ENCODE data around the gene ZDHHC14.

The ZDHHC14 gene

DNA sequence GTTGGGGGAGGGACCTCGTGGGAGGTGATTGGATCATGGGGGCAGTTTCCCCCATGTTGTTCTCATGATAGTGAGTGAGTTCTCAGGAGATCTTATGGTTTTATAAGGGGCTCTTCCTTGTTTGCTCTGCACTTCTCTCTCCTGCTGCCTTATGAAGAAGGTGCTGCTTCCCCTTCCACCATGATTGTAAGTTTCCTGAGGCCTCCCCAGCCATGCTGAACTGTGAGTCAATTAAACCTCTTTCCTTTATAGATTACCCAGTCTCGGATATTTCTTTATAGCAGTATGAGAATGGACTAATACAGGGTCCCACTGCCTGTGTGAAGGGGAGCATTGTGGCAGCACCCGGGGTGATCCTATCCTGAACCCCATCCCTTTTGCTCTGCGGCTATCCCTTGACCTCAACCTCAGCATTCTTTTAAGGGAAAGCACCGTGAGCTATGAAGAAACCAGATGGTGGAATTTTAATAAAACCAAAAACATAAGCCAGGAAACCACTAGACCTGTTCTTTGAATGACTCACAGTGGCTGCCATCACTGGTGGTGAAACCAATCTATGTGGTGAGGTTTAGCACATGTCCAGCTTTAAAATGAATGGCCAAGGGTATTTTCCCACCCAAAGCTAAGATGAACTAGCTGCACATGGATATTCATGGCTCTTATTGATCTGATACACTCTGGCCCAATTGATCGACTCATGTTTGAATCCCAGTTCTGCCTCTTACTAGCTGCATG lies 62.2 kb downstream of the ZDHHC14 start:
- H3K9ac ChIP-seq (ENCODE audit: low read depth, low read length): no peak overlapping the region
- 0 out of 2 replicates have a peak, but pooled peaks cover 3% of the 10 kb centered on the region for H3K4me1 ChIP-seq (ENCODE audit: control insufficient read depth, insufficient read depth, low read length)
- H3K4me3 ChIP-seq (ENCODE audit: low read depth, low read length): no peak overlapping the region
- H3K27ac ChIP-seq (ENCODE audit: low read depth, low read length): no peak overlapping the region
- H3K27me3 ChIP-seq (ENCODE audit: control insufficient read depth, insufficient read depth, low read length): no peaks in the 10 kb centered on the region
- no peaks in the 10 kb centered on the region for H3K9me3 ChIP-seq (ENCODE audit: control insufficient read depth, insufficient read depth, low read length)
- H3K36me3 ChIP-seq (ENCODE audit: control insufficient read depth, insufficient read depth, low read length): no peaks in the 10 kb centered on the region

DNA sequence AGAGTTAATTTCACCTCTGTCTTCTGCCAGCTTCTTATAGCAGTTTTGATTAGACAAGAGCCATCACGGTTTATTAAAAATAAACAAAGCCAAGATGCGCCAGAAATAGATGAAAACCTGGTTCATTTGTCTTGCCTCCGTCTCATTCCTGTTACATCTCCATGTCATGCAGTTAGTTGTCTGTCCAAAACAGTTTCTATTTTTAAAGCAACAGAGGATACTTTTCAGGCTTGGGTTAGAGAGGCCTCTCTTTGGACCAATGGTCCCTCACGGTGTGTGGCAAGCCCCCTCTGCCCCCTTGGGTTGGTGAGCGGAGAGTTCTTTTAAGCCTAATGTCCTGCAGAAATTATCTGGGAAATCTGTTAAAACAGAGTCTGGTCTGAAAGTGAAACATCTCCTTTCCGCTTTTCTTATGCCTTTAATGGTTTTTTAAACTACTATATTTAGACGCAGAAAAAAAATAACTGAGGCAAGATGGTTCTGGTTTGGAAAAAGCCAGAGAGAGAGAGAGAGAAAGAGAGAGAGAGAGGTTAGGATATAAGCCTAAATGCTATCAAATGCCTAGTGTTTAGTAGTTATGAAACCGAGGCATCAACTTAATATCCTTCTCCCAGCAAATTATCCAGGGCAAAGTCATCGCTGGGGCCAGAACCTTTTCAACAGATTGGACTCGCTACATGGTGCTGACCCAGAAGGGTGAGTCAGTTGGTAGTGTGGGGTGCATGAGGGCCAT lies 64.5 kb downstream of the ZDHHC14 start:
- H3K27me3 ChIP-seq (ENCODE audit: control insufficient read depth, insufficient read depth, low read length): no peaks in the 10 kb centered on the region
- H3K9ac ChIP-seq (ENCODE audit: low read depth, low read length): no peak overlapping the region
- no peak overlapping the region for H3K27ac ChIP-seq (ENCODE audit: low read depth, low read length)
- no peaks in the 10 kb centered on the region for H3K4me1 ChIP-seq (ENCODE audit: control insufficient read depth, insufficient read depth, low read length)
- no peaks in the 10 kb centered on the region for H3K36me3 ChIP-seq (ENCODE audit: control insufficient read depth, insufficient read depth, low read length)
- no peak overlapping the region for H3K4me3 ChIP-seq (ENCODE audit: low read depth, low read length)
- H3K9me3 ChIP-seq (ENCODE audit: control insufficient read depth, insufficient read depth, low read length): no peaks in the 10 kb centered on the region

DNA sequence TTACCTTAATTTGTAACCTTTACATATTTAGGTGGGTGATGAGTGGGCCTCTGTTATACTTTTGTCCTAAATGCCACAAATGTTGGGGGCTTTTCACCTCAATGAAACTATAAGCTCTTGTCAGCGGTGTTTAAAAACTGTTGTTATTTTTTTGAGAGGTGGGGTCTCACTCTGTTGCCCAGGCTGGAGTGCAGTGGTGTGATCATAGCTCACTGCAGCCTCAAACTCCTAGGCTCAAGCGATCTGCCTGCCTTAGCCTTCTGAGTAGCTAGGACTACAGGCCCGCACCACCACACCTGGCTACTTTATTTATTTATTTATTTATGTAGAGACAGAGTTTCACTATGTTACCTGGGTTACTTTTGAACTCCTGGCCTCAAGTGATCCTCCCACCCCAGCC lies 66.7 kb downstream of the ZDHHC14 start:
- H3K4me3 ChIP-seq (ENCODE audit: low read depth, low read length): no peak overlapping the region
- H3K27me3 ChIP-seq (ENCODE audit: control insufficient read depth, insufficient read depth, low read length): no peaks in the 10 kb centered on the region
- no peak overlapping the region for H3K9ac ChIP-seq (ENCODE audit: low read depth, low read length)
- no peaks in the 10 kb centered on the region for H3K9me3 ChIP-seq (ENCODE audit: control insufficient read depth, insufficient read depth, low read length)
- no peaks in the 10 kb centered on the region for H3K36me3 ChIP-seq (ENCODE audit: control insufficient read depth, insufficient read depth, low read length)
- H3K4me1 ChIP-seq (ENCODE audit: control insufficient read depth, insufficient read depth, low read length): no peaks in the 10 kb centered on the region
- H3K27ac ChIP-seq (ENCODE audit: low read depth, low read length): no peak overlapping the region

DNA sequence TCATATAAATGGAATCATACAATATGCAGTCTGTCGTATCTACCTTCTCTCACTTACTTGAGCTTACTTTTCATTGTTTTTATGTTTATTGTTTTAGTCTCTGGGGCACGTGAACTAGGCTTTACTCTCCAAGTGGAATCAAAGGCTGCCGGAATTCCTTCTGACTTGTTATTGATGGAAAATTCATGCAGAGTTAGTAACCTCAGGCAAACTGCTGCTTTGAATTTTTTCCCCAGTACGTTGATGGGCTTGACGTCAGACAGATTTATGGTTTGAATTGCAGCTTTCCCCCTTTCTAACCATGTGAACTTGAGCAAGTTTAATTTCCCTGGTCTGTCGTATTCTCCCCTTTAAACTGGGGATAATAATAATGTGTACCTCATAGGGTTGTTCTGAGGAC lies 68.6 kb downstream of the ZDHHC14 start:
- H3K4me1 ChIP-seq (ENCODE audit: control insufficient read depth, insufficient read depth, low read length): no peaks in the 10 kb centered on the region
- H3K36me3 ChIP-seq (ENCODE audit: control insufficient read depth, insufficient read depth, low read length): no peaks in the 10 kb centered on the region
- no peak overlapping the region for H3K27ac ChIP-seq (ENCODE audit: low read depth, low read length)
- H3K4me3 ChIP-seq (ENCODE audit: low read depth, low read length): no peak overlapping the region
- no peak overlapping the region for H3K9ac ChIP-seq (ENCODE audit: low read depth, low read length)
- no peaks in the 10 kb centered on the region for H3K9me3 ChIP-seq (ENCODE audit: control insufficient read depth, insufficient read depth, low read length)
- no peaks in the 10 kb centered on the region for H3K27me3 ChIP-seq (ENCODE audit: control insufficient read depth, insufficient read depth, low read length)

DNA sequence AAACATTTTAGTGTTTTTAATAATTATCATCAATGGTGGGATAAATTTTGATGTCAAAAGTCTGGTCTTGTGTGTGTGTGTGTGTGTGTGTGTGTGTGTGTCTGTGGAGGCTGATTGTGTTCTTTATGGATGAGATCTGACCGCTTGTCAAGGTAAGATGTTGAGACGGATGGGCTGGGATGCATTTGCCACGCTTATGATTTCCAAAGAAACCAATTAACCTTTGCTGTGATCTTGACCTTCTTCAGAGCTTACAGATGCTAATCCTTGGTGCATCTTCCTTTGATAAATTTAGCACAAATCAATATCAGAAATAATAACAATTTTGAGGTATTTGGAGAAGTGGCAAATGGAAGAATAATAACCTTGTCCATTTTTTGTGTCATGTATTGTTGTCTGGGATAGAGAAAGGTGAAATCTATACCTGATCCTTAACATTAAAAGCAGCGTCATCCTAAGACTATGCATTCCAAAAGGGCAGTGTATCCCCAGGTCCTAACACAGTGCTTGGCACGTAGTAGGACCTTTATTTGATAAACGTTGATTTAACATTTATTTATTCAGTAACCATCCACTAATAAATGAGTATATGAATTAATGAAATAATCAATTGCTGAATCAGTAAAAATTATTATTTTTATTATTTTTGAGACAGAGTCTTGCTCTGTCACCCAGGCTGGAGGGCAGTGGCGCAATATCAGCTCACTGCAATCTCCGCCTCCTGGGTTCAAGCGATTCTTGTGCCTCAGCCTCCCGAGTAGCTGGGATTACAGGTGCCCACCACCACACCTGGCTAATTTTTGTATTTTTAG lies 70.1 kb downstream of the ZDHHC14 start:
- H3K27me3 ChIP-seq (ENCODE audit: control insufficient read depth, insufficient read depth, low read length): no peaks in the 10 kb centered on the region
- no peak overlapping the region for H3K9ac ChIP-seq (ENCODE audit: low read depth, low read length)
- H3K4me3 ChIP-seq (ENCODE audit: low read depth, low read length): no peak overlapping the region
- H3K27ac ChIP-seq (ENCODE audit: low read depth, low read length): no peak overlapping the region
- H3K4me1 ChIP-seq (ENCODE audit: control insufficient read depth, insufficient read depth, low read length): 0 out of 2 replicates have a peak, but pooled peaks cover 9% of the 10 kb centered on the region
- H3K9me3 ChIP-seq (ENCODE audit: control insufficient read depth, insufficient read depth, low read length): no peaks in the 10 kb centered on the region
- no peaks in the 10 kb centered on the region for H3K36me3 ChIP-seq (ENCODE audit: control insufficient read depth, insufficient read depth, low read length)

DNA sequence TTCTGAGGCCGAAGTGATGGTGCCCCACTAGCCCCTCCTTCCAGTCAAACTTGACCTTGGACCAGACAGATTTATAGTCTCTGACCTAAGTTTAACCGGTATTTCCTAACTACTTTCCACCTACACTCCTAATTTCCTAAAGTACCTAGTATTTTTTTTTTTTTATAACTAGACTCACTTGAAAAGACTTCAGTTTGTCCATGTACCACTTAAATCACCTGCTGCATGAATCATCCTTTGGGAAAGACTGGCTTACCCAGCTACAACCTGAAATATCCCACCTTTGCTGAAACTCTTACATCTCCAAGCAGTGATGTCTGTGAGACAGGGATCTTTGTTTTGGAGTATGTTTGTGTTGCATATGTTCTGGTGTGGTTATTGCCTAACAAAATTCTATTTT lies 71.1 kb downstream of the ZDHHC14 start:
- Histone ChIP-seq H3K9me3 (ENCODE audit: control insufficient read depth, insufficient read depth, low read length) (no peaks in the 10 kb centered on the region), H3K36me3 (ENCODE audit: control insufficient read depth, insufficient read depth, low read length) (no peaks in the 10 kb centered on the region), H3K9ac (ENCODE audit: low read depth, low read length) (no peak overlapping the region), H3K4me1 (ENCODE audit: control insufficient read depth, insufficient read depth, low read length) (0 out of 2 replicates have a peak, but pooled peaks cover 9% of the 10 kb centered on the region), H3K4me3 (ENCODE audit: low read depth, low read length) (no peak overlapping the region), H3K27ac (ENCODE audit: low read depth, low read length) (no peak overlapping the region), H3K27me3 (ENCODE audit: control insufficient read depth, insufficient read depth, low read length) (no peaks in the 10 kb centered on the region)

DNA sequence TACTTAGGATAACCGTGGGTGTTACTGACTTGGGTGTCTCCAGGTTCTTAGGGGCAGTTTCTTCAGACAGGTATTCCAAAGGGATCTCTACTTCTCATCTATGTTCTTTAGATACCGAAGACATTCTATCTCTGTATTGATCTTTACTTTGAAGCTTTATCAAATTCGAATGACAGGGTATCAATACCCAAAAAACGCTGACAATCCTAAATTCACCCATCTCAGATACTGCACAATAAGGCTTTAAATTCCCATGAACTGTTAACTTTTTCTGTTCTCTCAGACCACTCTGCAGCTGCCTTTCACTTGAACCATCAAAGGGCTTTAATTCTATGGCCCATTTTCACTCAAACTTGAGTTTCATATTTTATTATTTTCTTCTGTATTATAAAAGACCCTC lies 72.1 kb downstream of the ZDHHC14 start:
- H3K9ac ChIP-seq (ENCODE audit: low read depth, low read length): no peak overlapping the region
- no peak overlapping the region for H3K27ac ChIP-seq (ENCODE audit: low read depth, low read length)
- no peaks in the 10 kb centered on the region for H3K36me3 ChIP-seq (ENCODE audit: control insufficient read depth, insufficient read depth, low read length)
- no peaks in the 10 kb centered on the region for H3K9me3 ChIP-seq (ENCODE audit: control insufficient read depth, insufficient read depth, low read length)
- no peak overlapping the region for H3K4me3 ChIP-seq (ENCODE audit: low read depth, low read length)
- no peaks in the 10 kb centered on the region for H3K27me3 ChIP-seq (ENCODE audit: control insufficient read depth, insufficient read depth, low read length)
- H3K4me1 ChIP-seq (ENCODE audit: control insufficient read depth, insufficient read depth, low read length): 0 out of 2 replicates have a peak, but pooled peaks cover 9% of the 10 kb centered on the region

DNA sequence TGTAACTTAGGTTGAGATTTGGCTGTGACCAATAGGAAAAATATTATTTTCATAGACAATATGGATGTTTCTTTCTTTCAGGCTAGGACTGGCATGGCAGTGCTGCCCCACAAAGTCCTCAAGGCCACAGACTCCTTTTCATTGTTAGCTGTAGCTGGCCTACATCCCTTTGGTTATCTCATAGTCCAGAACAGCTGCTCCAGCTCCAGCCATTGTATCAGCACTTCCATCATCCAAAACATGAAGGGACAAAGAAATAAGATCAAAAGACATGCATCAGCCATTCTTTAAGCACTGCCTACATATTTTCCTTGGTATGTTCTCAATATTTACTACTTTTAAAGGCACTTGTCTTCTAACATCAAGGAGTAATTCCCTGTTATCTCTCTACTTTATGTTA lies 73.0 kb downstream of the ZDHHC14 start:
- no peaks in the 10 kb centered on the region for H3K36me3 ChIP-seq (ENCODE audit: control insufficient read depth, insufficient read depth, low read length)
- H3K4me1 ChIP-seq (ENCODE audit: control insufficient read depth, insufficient read depth, low read length): 0 out of 2 replicates have a peak, but pooled peaks cover 9% of the 10 kb centered on the region
- no peaks in the 10 kb centered on the region for H3K9me3 ChIP-seq (ENCODE audit: control insufficient read depth, insufficient read depth, low read length)
- H3K27ac ChIP-seq (ENCODE audit: low read depth, low read length): no peak overlapping the region
- H3K4me3 ChIP-seq (ENCODE audit: low read depth, low read length): no peak overlapping the region
- no peak overlapping the region for H3K9ac ChIP-seq (ENCODE audit: low read depth, low read length)
- no peaks in the 10 kb centered on the region for H3K27me3 ChIP-seq (ENCODE audit: control insufficient read depth, insufficient read depth, low read length)

DNA sequence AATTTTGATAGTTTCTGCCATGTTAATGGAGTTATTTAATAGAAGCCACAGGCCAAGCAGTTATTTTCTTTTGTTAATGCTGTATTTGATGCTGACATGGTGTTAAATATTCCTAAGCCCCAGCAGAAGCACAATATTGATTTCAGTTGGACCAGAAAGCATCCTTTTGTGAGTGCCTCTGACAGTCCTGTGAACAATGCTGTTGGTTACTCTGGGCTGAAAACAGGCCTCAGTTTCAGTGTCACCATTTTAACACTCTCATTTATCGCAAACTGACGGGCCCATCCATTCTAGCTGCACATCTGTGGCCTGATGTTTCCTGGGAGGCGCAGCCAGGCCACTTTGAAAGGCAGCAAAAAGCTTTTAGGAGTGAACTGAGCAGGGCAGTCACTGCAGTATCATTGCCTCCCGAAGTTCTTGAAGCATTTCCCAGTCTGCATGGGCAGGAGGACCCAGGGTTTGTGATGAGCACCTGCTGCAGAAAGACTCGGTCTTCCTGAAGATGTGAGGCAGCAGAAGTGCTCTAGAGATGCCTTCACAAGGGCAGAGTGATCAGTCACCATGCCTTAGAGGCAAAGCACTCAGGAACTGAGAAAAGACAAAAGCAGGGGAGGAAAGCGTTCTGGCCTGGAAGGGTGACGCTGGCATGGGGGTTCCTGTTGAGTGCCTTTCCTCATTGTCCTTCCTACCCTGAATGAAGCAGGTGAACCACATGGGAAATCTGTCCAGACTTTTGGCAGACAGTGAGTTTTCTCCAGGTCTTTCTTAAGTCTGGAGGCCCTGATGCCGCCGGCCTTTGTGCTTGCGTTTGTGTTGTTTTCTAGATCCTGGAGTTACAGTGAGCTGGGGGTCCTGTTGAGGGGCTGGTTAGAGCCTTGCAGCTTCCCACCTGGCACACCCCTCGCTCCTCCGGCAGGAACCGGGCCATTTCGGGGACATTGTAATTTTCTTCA lies 74.0 kb downstream of the ZDHHC14 start:
- no peaks in the 10 kb centered on the region for H3K27me3 ChIP-seq (ENCODE audit: control insufficient read depth, insufficient read depth, low read length)
- H3K4me3 ChIP-seq (ENCODE audit: low read depth, low read length): no peak overlapping the region
- no peaks in the 10 kb centered on the region for H3K9me3 ChIP-seq (ENCODE audit: control insufficient read depth, insufficient read depth, low read length)
- H3K36me3 ChIP-seq (ENCODE audit: control insufficient read depth, insufficient read depth, low read length): no peaks in the 10 kb centered on the region
- no peak overlapping the region for H3K27ac ChIP-seq (ENCODE audit: low read depth, low read length)
- H3K9ac ChIP-seq (ENCODE audit: low read depth, low read length): no peak overlapping the region
- 0 out of 2 replicates have a peak, but pooled peaks cover 9% of the 10 kb centered on the region for H3K4me1 ChIP-seq (ENCODE audit: control insufficient read depth, insufficient read depth, low read length)

Measured in HUES48 (cell line).